ENCODE data around the gene CHCHD6.

Gene CHCHD6

DNA sequence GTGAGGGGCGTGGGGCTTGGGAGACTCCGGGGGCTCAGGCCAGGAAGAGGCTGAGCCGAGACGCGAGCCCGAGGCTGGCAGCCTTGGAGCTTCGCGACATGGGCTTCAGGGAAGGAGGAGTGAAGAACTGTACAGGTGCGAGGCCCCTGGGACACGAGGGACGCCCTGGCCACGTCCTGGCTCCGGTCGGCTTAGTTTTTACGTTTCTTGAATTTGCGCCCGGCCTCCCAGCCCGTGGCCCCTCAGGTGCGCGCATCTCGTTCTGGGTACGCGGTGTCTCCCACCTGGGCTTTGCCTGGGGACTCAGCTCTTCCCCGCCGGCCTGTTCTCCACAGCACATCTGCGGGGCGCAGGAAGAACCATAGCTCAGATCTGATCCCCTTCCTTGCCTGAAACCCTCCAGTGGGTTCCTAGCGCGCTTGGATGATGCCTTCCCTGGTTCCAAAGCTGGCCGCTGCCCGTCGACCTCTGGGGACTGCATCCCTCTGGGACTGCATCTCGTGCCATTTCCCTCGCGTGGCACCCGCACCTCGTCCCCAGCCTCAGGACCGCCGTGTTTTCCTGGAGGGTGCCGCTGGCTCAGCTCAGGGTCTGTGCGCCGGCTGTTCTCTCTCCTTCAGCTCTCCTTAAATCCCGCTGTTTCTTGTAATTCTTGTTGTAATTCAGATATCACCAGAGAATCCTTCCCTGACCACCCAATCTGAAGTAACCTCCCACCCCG is 614 bp downstream of the CHCHD6 start:
- DNase-seq (ENCODE audit: low read depth in 2 of 2) = no peak

GRCh38 chr3:126706631-126707030 is 2.6 kb downstream of the CHCHD6 start:
- no peak for DNase-seq (ENCODE audit: low read depth in 2 of 2)

- peak; percentile 7 to 12 for DNase-seq (ENCODE audit: low read depth in 2 of 2)
Measured at GRCh38 chr3:126711121-126711760, 7.2 kb downstream of the CHCHD6 start.

DNA sequence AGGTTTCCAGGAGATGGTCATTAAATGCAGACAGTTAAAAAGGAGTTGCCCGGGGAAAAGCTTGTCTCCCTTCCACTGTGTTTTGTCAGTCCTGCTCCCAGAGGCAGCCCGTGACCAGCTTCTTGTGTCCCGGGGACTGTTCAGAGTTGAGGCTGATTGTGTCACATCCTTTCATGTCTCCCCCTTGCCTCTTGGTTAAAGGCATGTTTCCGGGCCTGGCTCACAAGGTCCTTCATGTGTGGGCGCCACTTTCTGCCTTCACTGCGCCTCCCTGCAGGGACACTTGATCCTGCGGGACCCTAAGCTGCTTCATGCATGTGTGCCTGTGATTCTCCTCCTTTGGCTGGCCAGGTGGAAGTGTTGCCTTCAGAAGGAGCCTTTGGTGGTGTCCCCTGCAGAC is 9.2 kb downstream of the CHCHD6 start:
- no peak for DNase-seq (ENCODE audit: low read depth in 2 of 2)

GRCh38 chr3:126714276-126714900 is 10.3 kb downstream of the CHCHD6 start:
- DNase-seq (ENCODE audit: low read depth in 2 of 2) = no peak

GRCh38 chr3:126714921-126715320 is 10.9 kb downstream of the CHCHD6 start:
- DNase-seq (ENCODE audit: low read depth in 2 of 2) = no peak

GRCh38 chr3:126715432-126715831 is 11.4 kb downstream of the CHCHD6 start:
- no peak for DNase-seq (ENCODE audit: low read depth in 2 of 2)

- no peak for DNase-seq (ENCODE audit: low read depth in 2 of 2)
Measured at GRCh38 chr3:126716057-126716456, 12.0 kb downstream of the CHCHD6 start.

GRCh38 chr3:126718561-126719445 is 14.8 kb downstream of the CHCHD6 start:
- no peak for DNase-seq (ENCODE audit: low read depth in 2 of 2)

DNA sequence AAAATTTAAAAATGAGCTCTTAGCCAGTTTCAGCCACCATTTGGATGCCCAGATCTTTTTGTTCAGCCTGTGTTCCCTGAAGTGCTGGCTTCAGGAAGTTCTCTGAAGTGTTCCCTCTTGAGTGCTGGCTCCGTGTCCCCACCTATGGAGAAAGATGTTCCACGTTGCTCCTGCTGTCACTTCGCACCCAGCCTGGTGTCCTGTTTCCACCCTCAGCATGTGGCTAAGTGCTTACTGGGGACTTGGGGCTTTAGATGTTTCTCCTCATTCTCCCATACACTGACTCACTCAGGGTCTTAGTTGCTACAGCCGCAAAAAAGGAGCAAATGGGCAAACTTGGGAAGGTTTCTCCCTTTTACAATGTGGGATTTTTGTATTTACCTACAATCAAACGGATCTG is 16.6 kb downstream of the CHCHD6 start:
- no peak for DNase-seq (ENCODE audit: low read depth in 2 of 2)

DNA sequence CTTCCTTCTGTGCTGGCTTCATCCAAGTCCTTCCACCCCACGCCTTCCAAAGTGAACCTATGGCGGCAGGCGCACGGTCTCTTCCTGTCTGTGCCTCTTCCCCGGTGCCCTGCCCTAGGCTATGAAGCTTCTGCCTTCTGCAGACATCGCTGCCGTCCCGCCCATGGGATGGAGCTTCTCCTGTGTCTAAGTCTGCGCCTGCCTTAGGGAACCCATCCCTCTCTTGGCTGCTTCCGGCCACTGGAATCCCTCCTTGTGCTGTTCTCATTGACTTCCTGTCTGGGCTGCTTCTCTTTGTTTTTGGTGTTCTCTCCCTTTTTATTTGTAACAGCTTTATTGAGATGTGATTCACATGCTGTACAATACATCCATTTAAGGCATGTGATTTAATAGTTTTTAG is 17.2 kb downstream of the CHCHD6 start:
- no peak for DNase-seq (ENCODE audit: low read depth in 2 of 2)

GRCh38 chr3:126723237-126723636 is 19.2 kb downstream of the CHCHD6 start:
- DNase-seq (ENCODE audit: low read depth in 2 of 2) = no peak

- DNase-seq (ENCODE audit: low read depth in 2 of 2) = no peak
Measured at GRCh38 chr3:126723801-126724200, 19.8 kb downstream of the CHCHD6 start.

- no peak for DNase-seq (ENCODE audit: low read depth in 2 of 2)
Measured at GRCh38 chr3:126728680-126729079, 24.6 kb downstream of the CHCHD6 start.

DNA sequence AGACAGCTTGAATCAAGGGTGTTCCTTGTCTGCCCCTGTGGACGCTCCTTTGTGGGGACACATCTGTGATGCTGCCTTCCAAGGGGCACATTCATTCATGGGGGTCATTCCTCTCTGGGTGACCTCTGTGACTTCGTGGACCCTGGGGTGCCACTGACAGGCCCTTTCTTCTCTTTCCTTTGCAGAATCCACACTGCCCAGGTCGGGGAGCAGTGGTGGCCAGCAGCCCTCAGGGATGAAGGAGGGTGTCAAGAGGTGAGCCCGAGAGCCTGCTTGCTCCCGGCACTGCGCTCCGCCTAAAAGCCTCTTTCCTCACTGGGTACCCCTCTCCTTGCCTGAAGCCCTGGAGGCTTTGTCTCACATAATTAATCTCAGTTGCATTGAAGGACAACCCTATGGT is 26.3 kb downstream of the CHCHD6 start:
- no peak for DNase-seq (ENCODE audit: low read depth in 2 of 2)

GRCh38 chr3:126731044-126731443 is 27.0 kb downstream of the CHCHD6 start:
- no peak for DNase-seq (ENCODE audit: low read depth in 2 of 2)

GRCh38 chr3:126732281-126733060 is 28.4 kb downstream of the CHCHD6 start:
- no peak for DNase-seq (ENCODE audit: low read depth in 2 of 2)

DNA sequence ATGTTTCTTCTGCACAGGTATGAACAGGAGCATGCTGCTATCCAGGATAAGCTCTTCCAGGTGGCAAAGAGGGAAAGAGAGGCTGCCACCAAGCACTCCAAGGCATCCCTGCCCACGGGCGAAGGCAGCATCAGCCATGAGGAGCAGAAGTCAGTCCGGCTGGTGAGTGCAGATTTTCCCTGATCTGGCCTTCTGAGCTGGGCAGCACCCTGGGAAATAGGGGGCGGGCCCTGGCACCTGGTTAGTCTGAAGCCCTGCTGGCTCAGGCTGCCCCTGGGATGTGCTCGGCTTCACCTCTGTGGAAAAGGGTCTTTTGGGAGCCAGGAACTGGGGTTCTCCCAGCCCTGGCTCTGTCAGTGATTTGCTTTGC is 29.0 kb downstream of the CHCHD6 start:
- no peak for DNase-seq (ENCODE audit: low read depth in 2 of 2)

DNA sequence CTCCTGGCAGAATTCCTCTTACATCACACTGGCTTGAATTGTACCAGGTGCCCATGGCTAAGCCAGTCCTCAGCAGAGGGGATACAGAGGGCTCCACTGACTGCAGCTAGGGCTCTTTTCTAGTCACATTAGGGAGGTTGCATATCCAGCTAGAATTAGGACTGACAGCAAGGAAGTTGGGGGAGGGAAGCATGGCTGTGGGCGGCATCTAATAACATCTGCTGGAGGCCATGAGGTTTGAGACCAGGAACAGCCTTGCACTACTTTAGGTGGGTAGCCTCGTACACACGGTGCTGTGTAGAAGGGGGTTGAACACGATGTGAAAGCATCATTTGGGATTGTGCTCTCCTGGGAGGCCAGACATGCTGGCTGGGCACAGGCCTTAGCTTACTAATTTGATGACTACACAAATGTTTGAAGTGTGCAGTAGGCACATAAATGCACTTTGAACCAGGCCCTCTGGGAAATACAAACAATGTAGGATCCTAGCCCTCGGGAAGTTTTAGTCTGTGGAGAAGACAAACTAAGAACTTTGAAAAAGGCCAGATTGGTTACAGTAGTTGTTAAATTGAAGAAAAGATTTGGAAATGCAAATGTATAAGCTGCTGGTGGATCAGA is 30.2 kb downstream of the CHCHD6 start:
- no peak for DNase-seq (ENCODE audit: low read depth in 2 of 2)

DNA sequence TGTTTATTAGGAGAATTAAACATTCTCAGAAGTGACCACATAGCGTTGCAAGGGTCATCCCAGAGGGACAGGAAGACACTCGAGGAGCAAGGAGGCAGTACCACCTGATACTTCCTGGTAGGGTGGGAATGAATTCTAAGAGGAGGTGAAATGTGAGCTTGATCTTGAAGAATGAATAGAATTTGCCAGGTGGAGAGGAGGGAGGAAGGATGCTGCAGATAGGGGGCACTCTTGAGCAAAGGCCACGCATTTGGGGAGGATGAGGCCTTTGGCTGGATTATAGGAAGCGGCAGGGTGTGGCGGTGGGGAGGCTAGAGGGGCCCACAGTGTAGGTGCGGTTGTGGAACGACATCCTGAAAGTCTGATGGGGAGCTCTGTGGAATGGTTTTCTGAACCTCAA is 33.5 kb downstream of the CHCHD6 start:
- no peak for DNase-seq (ENCODE audit: low read depth in 2 of 2)

DNA sequence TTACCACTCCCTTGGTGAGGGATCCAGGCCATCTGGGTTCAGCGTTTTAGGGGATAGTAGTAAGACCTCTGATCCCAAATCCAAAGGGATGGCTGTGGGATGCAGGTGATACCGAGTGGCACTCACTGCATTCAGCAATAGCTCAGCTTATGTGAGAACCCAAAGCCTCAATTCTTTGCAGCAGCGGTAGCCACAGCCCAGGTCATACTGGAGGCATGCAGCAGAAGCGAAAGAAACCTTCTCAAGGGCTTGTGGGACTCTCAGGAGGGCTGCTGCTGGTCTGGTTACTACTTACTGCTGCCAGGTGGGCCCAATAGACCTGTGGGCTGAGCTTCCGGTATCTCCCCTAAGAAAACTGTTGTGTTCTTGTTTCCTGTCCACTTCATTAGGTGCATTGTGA is 38.0 kb downstream of the CHCHD6 start:
- no peak for DNase-seq (ENCODE audit: low read depth in 2 of 2)
